GM21723 (cell line): ENCODE results near the gene RHEB.
A peak's percentile ranks its signal among the peaks of the same experiment; 100 is the strongest.
"Not testable (repeated sequence)": the region's sequence is repeated elsewhere in the genome, so short reads cannot be mapped to it uniquely, and the experiment has no call there.

Experiments used
- ATAC-seq: cut with Tn5 transposase; IDR thresholded peaks from one replicate; pipeline ENCODE4 v1.9.1; 2021; ENCODE audit warnings: mild to moderate bottlenecking, moderate library complexity; ENCODE audit not compliant: unreplicated experiment

The RHEB gene

DNA sequence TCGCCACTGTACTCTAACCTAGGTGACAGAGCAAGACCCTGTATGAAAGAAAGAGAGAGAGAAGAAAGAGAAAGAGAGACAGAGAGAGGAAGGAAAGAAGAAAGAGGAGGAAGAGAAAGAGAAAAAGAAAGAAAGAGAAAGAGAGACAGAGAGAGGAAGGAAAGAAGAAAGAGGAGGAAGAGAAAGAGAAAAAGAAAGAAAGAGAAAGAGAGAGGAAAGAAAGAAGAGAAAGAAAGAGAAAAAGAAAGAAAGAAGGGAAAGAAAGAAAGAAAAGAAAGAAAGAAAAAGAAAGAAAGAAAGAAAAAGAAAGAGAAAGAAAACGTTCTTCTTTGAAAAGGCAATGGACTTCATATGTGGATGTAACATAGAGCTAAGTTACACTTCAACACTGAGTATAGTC lies 16.5 kb upstream of the RHEB start:
- not testable (repeated sequence) for ATAC-seq

DNA sequence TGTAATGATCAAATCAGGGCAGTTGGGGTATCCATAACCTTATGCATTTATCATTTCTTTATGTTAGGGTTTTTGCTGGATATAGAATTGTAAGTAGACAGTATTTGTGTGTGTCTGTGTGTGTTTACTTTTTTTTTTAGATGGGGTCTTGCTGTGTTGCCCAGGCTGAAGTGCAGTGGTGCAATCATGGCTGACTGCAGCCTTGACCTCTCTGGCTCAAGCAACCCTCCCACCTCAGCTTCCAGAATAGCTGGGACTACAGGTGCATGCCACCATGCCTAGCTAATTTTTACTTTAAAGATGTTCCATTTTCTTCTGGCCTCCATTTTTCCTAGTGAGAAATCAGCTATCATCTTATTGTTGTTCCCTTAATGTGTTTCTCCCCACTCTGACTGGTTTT lies 10.1 kb upstream of the RHEB start:
- no peak for ATAC-seq

- ATAC-seq: no peak
Measured at GRCh38 chr7:151524845-151525244, 5.2 kb upstream of the RHEB start.

GRCh38 chr7:151524331-151524730 lies 4.6 kb upstream of the RHEB start:
- no peak for ATAC-seq

DNA sequence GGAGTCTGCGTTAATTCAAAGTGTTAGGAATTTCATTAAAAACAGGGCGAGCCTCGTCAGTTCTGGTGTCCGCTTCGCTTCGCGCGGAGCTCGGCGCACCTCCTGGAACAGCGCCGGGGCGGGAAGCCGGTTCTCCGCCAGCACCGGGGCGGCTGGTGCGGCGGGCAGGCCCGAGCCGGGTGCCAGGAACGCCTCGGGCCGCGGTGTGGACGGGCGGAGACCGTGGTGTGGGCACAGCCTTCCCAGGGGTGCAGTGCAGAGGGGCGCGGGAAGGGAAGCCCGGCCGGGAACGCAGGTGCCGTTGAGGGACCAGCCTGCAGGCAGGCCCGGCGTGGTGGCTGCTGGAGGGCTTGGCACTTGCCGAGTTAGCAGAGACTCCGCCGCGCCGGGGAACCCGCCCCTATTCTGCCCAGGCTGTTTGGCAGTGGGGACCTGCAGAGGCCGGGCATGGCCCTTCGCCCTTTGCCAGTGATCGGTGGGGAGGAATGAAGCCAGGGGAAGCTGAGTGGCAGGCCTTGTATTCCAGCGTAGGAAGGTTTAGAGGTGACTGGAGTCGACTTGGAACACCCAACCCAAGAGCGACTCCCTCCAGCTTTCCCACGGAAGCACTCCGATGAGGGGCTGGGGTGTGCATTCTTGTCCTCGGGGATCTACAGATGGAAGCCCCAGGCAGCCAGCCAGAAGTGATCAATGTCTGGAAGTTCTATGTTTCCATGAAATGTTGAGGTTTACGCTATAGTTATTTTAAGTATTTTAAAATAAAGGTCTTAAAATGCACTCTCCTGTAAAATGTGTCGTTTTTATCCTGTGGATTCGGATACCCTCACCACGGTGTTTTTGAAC lies 945 bp upstream of the RHEB start:
- peak; percentile 1 for ATAC-seq

DNA sequence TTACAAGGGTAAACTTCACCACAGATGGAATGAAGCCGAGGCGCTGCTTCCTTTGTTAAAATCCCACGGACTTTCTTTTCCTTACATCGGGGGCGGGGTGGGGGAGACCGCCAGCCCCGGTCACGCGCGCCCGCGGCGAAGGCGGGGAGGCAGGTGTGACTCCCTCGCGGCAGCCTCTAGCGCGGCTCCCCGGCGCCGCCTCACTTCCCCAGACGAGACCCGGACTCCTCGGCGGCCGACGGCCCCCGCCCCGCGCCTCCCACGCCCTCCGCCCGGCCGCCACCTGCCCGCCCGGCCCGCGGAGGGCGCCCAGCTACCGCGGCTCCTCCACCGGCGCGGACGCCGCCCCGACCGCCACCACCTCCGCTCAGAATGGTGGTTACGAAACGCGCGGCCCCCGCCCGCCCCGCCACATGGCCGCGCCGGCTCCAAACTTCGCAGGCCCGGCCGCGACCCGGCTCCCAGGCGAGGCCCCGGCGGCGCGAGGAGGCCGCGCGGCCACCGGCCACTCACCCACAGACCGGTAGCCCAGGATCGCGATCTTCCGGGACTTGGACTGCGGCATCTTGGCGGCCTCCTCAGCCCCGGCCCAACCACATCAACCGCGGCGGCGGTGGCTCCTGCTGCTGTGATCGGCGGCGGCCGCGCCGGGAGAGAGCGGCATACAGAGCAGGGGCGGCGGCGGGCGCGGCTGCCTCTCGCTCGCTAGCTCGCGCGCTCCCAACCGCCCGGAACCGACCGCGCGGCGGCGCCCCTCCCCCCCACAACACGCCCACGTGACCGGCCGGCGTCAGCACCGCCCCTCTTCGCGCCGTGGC lies 539 bp downstream of the RHEB start:
- peak; percentile 55 for ATAC-seq

- ATAC-seq: no peak
Measured at GRCh38 chr7:151518105-151518946, 1.4 kb downstream of the RHEB start.

- no peak for ATAC-seq
Measured at GRCh38 chr7:151517601-151518104, 2.0 kb downstream of the RHEB start.

GRCh38 chr7:151515276-151515565 lies 4.5 kb downstream of the RHEB start:
- ATAC-seq: no peak

DNA sequence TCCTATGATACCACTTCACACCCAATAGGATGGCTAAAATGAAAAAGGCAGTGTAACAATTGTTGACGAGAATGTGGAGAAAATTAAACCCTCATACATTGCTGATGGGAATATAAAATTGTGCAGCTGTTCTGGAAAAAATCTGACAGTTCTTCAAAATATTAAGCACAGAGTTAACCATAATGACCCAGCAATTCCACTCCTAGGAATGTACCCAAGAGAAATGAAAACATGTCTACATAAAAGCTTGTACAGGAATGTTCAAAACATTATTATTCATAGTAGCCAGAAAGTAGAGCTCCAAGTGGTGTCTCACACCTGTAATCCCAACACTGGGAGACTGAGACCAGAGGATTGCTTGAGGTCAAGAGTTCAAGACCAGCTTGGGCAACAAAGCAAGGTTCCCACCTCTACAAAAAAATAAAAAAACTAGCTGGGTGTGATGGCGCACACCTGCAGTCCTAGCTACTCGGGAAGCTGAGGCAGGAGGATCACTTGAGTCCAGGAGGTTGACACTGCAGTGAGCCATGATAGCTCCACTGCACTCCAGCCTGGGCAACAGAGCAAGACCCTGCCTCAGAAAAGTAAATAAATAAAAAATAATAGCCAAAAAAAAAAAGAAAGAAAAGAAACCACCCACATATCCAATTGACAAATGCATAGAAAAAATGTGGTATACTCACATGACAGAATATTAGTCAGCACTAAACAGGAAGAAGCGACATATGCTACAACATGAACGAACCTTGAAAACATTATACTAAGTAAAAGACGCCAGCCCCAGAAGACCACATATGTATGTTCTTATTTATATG lies 5.0 kb downstream of the RHEB start:
- ATAC-seq: no peak

- ATAC-seq: no peak
Measured at GRCh38 chr7:151513133-151513532, 6.6 kb downstream of the RHEB start.

GRCh38 chr7:151512353-151512752 lies 7.3 kb downstream of the RHEB start:
- no peak for ATAC-seq

- no peak for ATAC-seq
Measured at GRCh38 chr7:151511946-151512345, 7.7 kb downstream of the RHEB start.

DNA sequence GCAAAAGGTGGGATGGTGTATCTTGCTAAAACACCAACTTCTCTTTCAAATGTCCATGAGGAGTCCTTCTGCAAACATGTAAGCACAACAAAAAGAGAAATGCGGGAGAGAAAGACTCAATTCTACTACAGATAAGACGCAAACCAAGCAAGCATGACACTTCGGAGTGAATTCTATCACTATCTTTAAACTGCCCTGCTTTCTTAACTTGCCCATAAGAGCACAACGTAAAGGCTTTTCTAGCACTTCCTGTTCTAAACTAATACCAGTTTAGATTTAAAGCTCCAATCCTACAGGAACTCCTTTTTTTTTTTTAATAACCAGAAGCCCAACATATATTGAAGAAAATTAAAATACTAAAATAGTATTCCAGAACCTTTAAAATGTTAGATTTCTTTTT lies 8.4 kb downstream of the RHEB start:
- ATAC-seq: no peak

GRCh38 chr7:151509670-151510333 lies 9.9 kb downstream of the RHEB start:
- no peak for ATAC-seq

- no peak for ATAC-seq
Measured at GRCh38 chr7:151508991-151509390, 10.7 kb downstream of the RHEB start.

DNA sequence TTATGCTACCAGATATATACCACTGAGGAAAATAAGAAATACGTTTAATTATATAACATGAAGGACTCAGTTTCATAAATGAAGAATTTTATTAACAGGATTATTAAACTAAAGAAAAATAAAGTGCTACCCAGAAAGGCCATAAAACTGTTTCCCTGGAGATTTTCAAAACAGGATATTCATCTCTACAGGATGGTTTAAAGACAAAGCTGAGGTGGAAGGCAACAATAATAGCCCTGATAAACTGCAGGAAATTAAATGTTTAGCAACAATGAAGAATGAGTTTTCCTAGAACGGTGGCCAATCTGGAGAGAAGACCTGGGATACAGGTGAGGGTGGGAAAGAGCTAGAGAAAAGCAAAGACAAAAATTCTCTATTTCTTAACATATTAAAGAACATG lies 11.9 kb downstream of the RHEB start:
- no peak for ATAC-seq

DNA sequence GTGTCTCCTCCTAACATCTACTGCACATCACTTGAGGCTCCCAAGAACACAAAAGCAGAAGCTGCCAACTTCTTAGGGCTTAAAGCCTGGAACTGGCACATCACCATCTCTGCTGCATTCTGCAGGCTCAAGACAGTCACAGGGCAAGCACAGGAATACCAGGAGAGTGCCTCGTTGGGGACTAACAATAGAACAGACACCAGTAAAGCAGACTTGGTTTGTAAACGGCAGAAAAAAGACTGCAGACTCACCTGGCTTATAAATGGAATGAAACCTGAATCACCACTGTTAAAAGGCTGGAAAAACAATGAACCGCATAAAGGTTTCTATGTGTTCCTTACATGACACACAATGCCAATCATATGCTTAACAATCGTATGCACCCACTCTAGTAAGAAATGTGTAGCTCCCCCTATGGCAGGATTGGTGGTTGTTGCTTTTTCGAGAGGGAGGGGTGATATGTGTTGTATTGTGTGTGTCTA lies 12.8 kb downstream of the RHEB start:
- no peak for ATAC-seq

GRCh38 chr7:151505836-151506468 lies 13.7 kb downstream of the RHEB start:
- no peak for ATAC-seq
